Body of pancreas (tissue), 4 donors: Measurements from ENCODE around the gene ATP5PB. TPM values are rescaled to one million over a fixed set of nuclear protein-coding genes. Genes with fewer than 3 reads are reported as not detected.
A peak's percentile ranks its signal among the peaks of the same experiment; 100 is the strongest.

Experiments used
- ATAC-seq: fragments of 150-250 bp; one replicate; pipeline ENCODE4 v1.9.1; 2016
- DNase-seq, 4 donors: peaks; one replicate each; pipeline ENCODE4 v3.0.0-alpha.2; 2019
- H3K27ac ChIP-seq, 4 donors: fragments of 200-600 bp; sonication (generic); 1 replicate in 3 of 4; 2 replicates in 1 of 4; pipeline versions ENCODE4 v1.5.1 to v1.6.1; 2016 to 2019; ENCODE audit warnings: mild to moderate bottlenecking in 1 of 4, mixed read lengths in 1 of 4, moderate library complexity in 1 of 4
- H3K27me3 ChIP-seq, 2 donors: fragments of 200-600 bp; sonication (generic); one replicate each; pipeline ENCODE4 v1.6.0; 2016; ENCODE audit warnings: mild to moderate bottlenecking in 1 of 2
- H3K36me3 ChIP-seq, 2 donors: fragments of 200-600 bp; sonication (generic); replicated peaks in 1 of 2; 2 replicates each; pipeline ENCODE4 v1.5.1; 2016; ENCODE audit warnings: low read depth in 2 of 2; ENCODE audit not compliant: insufficient read depth in 1 of 2
- H3K4me1 ChIP-seq: fragments of 200-600 bp; sonication (generic); one replicate; pipeline ENCODE4 v1.6.0; 2016
- H3K4me3 ChIP-seq, 2 donors: fragments of 200-600 bp; sonication (generic); 1 replicate in 1 of 2; 2 replicates in 1 of 2; pipeline ENCODE4 v1.5.1; 2016 to 2019
- H3K9me3 ChIP-seq, 3 donors: fragments of 200-600 bp; sonication (generic); 1 replicate in 2 of 3; 2 replicates in 1 of 3; pipeline ENCODE4 v1.5.1; 2016
- CTCF ChIP-seq, 7 experiments: fragments of 450-650 bp in 4 of 7; fragments of 200-600 bp in 3 of 7; sonication (generic) in 3 of 7; IDR thresholded peaks; one replicate each; pipeline ENCODE4 v1.5.1; 2016 to 2019; ENCODE audit warnings: antibody characterized with exemption in 7 of 7
- POLR2A ChIP-seq, 3 donors: fragments of 450-650 bp; IDR thresholded peaks; one replicate each; pipeline ENCODE4 v1.6.1; 2016; ENCODE audit warnings: antibody characterized with exemption in 3 of 3, mild to moderate bottlenecking in 2 of 3
- WGBS, 2 donors: methylation state at CpG; one replicate each; pipeline ENCODE4 v1.1.5; 2017; 5-methylcytosine and 5-hydroxymethylcytosine counted together
- intact Hi-C: fragments of 100-400 bp; cut with DNase I; formaldehyde crosslinking; loops from one replicate; pipeline ENCODE4 v1.15.1; 2023
- total RNA-seq, 2 donors: library from RNA; depleted of rRNA; stranded (reverse); fragments of >200 nt; gene quantifications; one replicate each; pipeline ENCODE4 v1.1.0, GENCODE V29; 2016

ATP5PB gene
- total RNA-seq, 2 donors from 2014 or later, result 55.0 to 91.0 TPM

GRCh38 chr1:111470596-111470995 is 21.3 kb downstream of the ATP5PB start:
- no peak for DNase-seq
- Histone ChIP-seq H3K4me1 (peaks cover 8% of the 10 kb centered on the region), H3K27me3 (no peaks in the 10 kb centered on the region), H3K36me3 (no peaks in the 10 kb centered on the region), H3K27ac (peak overlapping the region in 2 of 4 donors; percentile 3 to 63), H3K4me3 (no peak overlapping the region), H3K9me3 (no peaks in the 10 kb centered on the region)
- ATAC-seq, result no peak
- WGBS, 2 donors, result 89 to 98% methylated on average over 5 of the region's 5 CpGs
- intact Hi-C loops, result no loop called here
- TF ChIP-seq CTCF (IDR thresholded peaks at IDR 0.05), result no peak
- no peak for TF ChIP-seq POLR2A (IDR thresholded peaks at IDR 0.05)

GRCh38 chr1:111471012-111471411 is 21.7 kb downstream of the ATP5PB start:
- Histone ChIP-seq H3K27ac (peak overlapping the region in 2 of 4 donors; percentile 3 to 63), H3K36me3 (no peaks in the 10 kb centered on the region), H3K4me1 (peaks cover 8% of the 10 kb centered on the region), H3K27me3 (no peaks in the 10 kb centered on the region), H3K4me3 (no peak overlapping the region), H3K9me3 (no peaks in the 10 kb centered on the region)
- intact Hi-C loops, result no loop called here
- TF ChIP-seq CTCF (IDR thresholded peaks at IDR 0.05) (no peak), POLR2A (IDR thresholded peaks at IDR 0.05) (peak in 1 of 3 donors; percentile 38)
- peak in 3 of 4 donors; percentile 20 to 76 (median 30) for DNase-seq
- 60 to 64% methylated on average over 3 of the region's 3 CpGs for WGBS, 2 donors
- ATAC-seq, result no peak

- intact Hi-C loops, result no loop called here
- DNase-seq, result no peak
- no peak for ATAC-seq
- Histone ChIP-seq H3K9me3 (no peaks in the 10 kb centered on the region), H3K36me3 (no peaks in the 10 kb centered on the region), H3K27me3 (no peaks in the 10 kb centered on the region), H3K27ac (peak overlapping the region in 1 of 4 donors; percentile 21), H3K4me3 (no peak overlapping the region), H3K4me1 (peaks cover 8% of the 10 kb centered on the region)
- no peak for TF ChIP-seq POLR2A (IDR thresholded peaks at IDR 0.05)
- TF ChIP-seq CTCF (IDR thresholded peaks at IDR 0.05), result no peak
- 87 to 97% methylated on average over 3 of the region's 3 CpGs for WGBS, 2 donors
Measured at GRCh38 chr1:111471538-111471937, 22.3 kb downstream of the ATP5PB start.

- no peaks in the 10 kb centered on the region for H3K4me1 ChIP-seq
- no peaks in the 10 kb centered on the region for H3K9me3 ChIP-seq
- peak in 1 of 3 donors; percentile 2 for TF ChIP-seq POLR2A (IDR thresholded peaks at IDR 0.05)
- TF ChIP-seq CTCF (IDR thresholded peaks at IDR 0.05), result no peak
- H3K4me3 ChIP-seq, result no peak overlapping the region
- no peaks in the 10 kb centered on the region for H3K36me3 ChIP-seq
- intact Hi-C loops, result no loop called here
- DNase-seq, result no peak
- H3K27me3 ChIP-seq, result no peaks in the 10 kb centered on the region
- H3K27ac ChIP-seq, result peak overlapping the region in 2 of 4 donors; percentile 3 to 57
- ATAC-seq, result no peak
- WGBS, 2 donors, result 61 to 85% methylated on average over 5 of the region's 5 CpGs
Measured at GRCh38 chr1:111474106-111474505, 24.8 kb downstream of the ATP5PB start.

GRCh38 chr1:111474521-111474920 is 25.3 kb downstream of the ATP5PB start:
- ATAC-seq (no peak), DNase-seq (no peak)
- H3K27me3 ChIP-seq, result no peaks in the 10 kb centered on the region
- intact Hi-C loops, result no loop called here
- no peak overlapping the region for H3K4me3 ChIP-seq
- peak overlapping the region in 1 of 4 donors; percentile 57 for H3K27ac ChIP-seq
- H3K4me1 ChIP-seq, result no peaks in the 10 kb centered on the region
- WGBS, 2 donors, result 69 to 79% methylated on average over 4 of the region's 4 CpGs
- TF ChIP-seq POLR2A (IDR thresholded peaks at IDR 0.05) (no peak), CTCF (IDR thresholded peaks at IDR 0.05) (no peak)
- no peaks in the 10 kb centered on the region for H3K36me3 ChIP-seq
- no peaks in the 10 kb centered on the region for H3K9me3 ChIP-seq
